Endodermal cell (in vitro differentiated cells): ENCODE measurements around the gene HEBP1. TPM values are rescaled to one million over a fixed set of nuclear protein-coding genes. Genes with fewer than 3 reads are reported as not detected.

ENCODE experiments used
- DNase-seq: peaks from one replicate; pipeline ENCODE4 v3.0.0-alpha.2; 2017
- H3K27ac ChIP-seq: 2 replicates; pipeline ENCODE4 v1.5.1; 2013; ENCODE audit warnings: mild to moderate bottlenecking, low read depth, low read length, moderate library complexity
- H3K27me3 ChIP-seq: 2 replicates; pipeline ENCODE4 v1.6.1; 2013; ENCODE audit warnings: mild to moderate bottlenecking, low read length, moderate library complexity; ENCODE audit not compliant: insufficient read depth, control insufficient read depth, poor library complexity, severe bottlenecking
- H3K36me3 ChIP-seq: 2 replicates; pipeline ENCODE4 v1.7.0; 2013; ENCODE audit warnings: mild to moderate bottlenecking, low read length, moderate library complexity; ENCODE audit not compliant: control insufficient read depth, insufficient read depth
- H3K4me1 ChIP-seq: one replicate; pipeline ENCODE4 v1.7.0; 2013; ENCODE audit warnings: low read length; ENCODE audit not compliant: control insufficient read depth, insufficient read depth
- H3K4me3 ChIP-seq: 2 replicates; pipeline ENCODE4 v1.5.1; 2013; ENCODE audit warnings: mild to moderate bottlenecking, low read length, moderate library complexity
- H3K9ac ChIP-seq: 2 replicates; pipeline ENCODE4 v1.6.1; 2013; ENCODE audit warnings: mild to moderate bottlenecking, low read length, moderate library complexity; ENCODE audit not compliant: poor library complexity, severe bottlenecking; ENCODE audit errors: extremely low read depth
- H3K9me3 ChIP-seq: 2 replicates; pipeline ENCODE4 v1.6.1; 2013; ENCODE audit warnings: mild to moderate bottlenecking, low read length, moderate library complexity; ENCODE audit not compliant: control insufficient read depth
- H3K27ac Mint-ChIP-seq: 2 replicates; pipeline ENCODE4 v1.8.0; 2020; ENCODE audit warnings: mixed read lengths
- H3K27me3 Mint-ChIP-seq: 2 replicates; pipeline ENCODE4 v1.8.0; 2021; ENCODE audit warnings: mild to moderate bottlenecking, mixed read lengths; ENCODE audit not compliant: insufficient read depth
- H3K36me3 Mint-ChIP-seq: 2 replicates; pipeline ENCODE4 v1.8.0; 2020; ENCODE audit warnings: low read depth, mixed read lengths
- H3K4me1 Mint-ChIP-seq: 2 replicates; pipeline ENCODE4 v1.8.0; 2020; ENCODE audit warnings: mixed read lengths
- H3K4me3 Mint-ChIP-seq: 2 replicates; pipeline ENCODE4 v1.8.0; 2020; ENCODE audit warnings: mild to moderate bottlenecking, moderate library complexity, mixed read lengths
- H3K9me3 Mint-ChIP-seq: 2 replicates; pipeline ENCODE4 v1.8.0; 2020; ENCODE audit warnings: mild to moderate bottlenecking, mixed read lengths
- WGBS, 2 experiments: methylation state at CpG; one replicate each; pipeline versions ENCODE4 v1.1.5 to v1.1.7; 2013; ENCODE audit warnings: missing lambda C conversion rate in 2 of 2, mixed read lengths in 1 of 2; ENCODE audit not compliant: insufficient coverage in 1 of 2, insufficient read length in 1 of 2; 5-methylcytosine and 5-hydroxymethylcytosine counted together
- total RNA-seq, 2 donors: library from RNA; stranded (reverse); fragmentation: NEBNext Ultra II Directional in 1 of 2; extraction: Animal tissue kit (Norgen Biotek cat#: 25700) in 1 of 2; gene quantifications; 2 replicates in 1 of 2; 3 replicates in 1 of 2; pipeline ENCODE4 v1.2.1, GENCODE V29; 2021
- TF ChIP-seq, protein P1 (sequence below): fragments of 200-600 bp; sonication (generic); conservative IDR thresholded peaks from 2 replicates; pipeline ENCODE4 v1.5.0; 2021; ENCODE audit warnings: antibody characterized with exemption, mild to moderate bottlenecking

Gene HEBP1
- total RNA-seq, 2 donors from 2014 or later, result 27.4 to 29.1 TPM

- no peaks in the 10 kb centered on the region for H3K4me1 ChIP-seq
- no peak overlapping the region for H3K27ac ChIP-seq
- peaks cover 39% of the 10 kb centered on the region for H3K36me3 Mint-ChIP-seq
- DNase-seq, result no peak
- H3K4me3 Mint-ChIP-seq, result no peak overlapping the region
- H3K36me3 ChIP-seq, result peaks cover 14% of the 10 kb centered on the region
- WGBS, 2 experiments, result 93 to 94% methylated on average over 3 to 4 of the region's 4 CpGs
- H3K9me3 ChIP-seq, result peaks cover 18% of the 10 kb centered on the region
- no peaks in the 10 kb centered on the region for H3K27me3 Mint-ChIP-seq
- no peaks in the 10 kb centered on the region for H3K4me1 Mint-ChIP-seq
- no peak overlapping the region for H3K27ac Mint-ChIP-seq
- no peaks in the 10 kb centered on the region for H3K27me3 ChIP-seq
- TF ChIP-seq, protein P1, sequence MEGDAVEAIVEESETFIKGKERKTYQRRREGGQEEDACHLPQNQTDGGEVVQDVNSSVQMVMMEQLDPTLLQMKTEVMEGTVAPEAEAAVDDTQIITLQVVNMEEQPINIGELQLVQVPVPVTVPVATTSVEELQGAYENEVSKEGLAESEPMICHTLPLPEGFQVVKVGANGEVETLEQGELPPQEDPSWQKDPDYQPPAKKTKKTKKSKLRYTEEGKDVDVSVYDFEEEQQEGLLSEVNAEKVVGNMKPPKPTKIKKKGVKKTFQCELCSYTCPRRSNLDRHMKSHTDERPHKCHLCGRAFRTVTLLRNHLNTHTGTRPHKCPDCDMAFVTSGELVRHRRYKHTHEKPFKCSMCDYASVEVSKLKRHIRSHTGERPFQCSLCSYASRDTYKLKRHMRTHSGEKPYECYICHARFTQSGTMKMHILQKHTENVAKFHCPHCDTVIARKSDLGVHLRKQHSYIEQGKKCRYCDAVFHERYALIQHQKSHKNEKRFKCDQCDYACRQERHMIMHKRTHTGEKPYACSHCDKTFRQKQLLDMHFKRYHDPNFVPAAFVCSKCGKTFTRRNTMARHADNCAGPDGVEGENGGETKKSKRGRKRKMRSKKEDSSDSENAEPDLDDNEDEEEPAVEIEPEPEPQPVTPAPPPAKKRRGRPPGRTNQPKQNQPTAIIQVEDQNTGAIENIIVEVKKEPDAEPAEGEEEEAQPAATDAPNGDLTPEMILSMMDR, result no peak
- H3K4me3 ChIP-seq, result no peak overlapping the region
- H3K9ac ChIP-seq, result no peak overlapping the region
- H3K9me3 Mint-ChIP-seq, result peaks cover 11% of the 10 kb centered on the region
These were observed 25.9 kb downstream of the HEBP1 start for GRCh38 chr12:12974211-12974610.

DNA sequence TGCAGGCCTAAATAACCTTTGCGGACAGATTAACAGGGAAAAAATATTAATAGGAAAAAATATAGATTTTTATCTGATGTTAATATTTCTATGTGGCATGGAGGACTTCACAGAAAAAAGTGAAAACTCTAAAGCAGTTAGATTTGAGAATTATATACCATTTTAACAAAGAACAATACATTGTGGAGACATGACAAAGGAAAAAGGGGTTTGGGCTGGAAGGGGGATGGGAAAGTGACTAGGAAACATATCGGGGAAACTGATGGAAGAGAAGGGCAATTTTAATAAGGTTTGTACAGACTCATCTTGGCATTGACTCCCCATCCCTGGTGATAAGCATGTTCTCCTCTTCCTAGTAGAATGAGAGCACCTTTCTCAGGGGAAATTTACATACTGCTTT lies 27.0 kb downstream of the HEBP1 start:
- H3K36me3 Mint-ChIP-seq, result peaks cover 42% of the 10 kb centered on the region
- TF ChIP-seq, protein P1, result no peak
- Histone ChIP-seq H3K4me3 (no peak overlapping the region), H3K27me3 (no peaks in the 10 kb centered on the region), H3K9ac (no peak overlapping the region), H3K4me1 (no peaks in the 10 kb centered on the region), H3K27ac (no peak overlapping the region), H3K36me3 (peaks cover 14% of the 10 kb centered on the region), H3K9me3 (peaks cover 18% of the 10 kb centered on the region)
- H3K4me3 Mint-ChIP-seq, result no peak overlapping the region
- DNase-seq, result no peak
- no peaks in the 10 kb centered on the region for H3K4me1 Mint-ChIP-seq
- H3K9me3 Mint-ChIP-seq, result peaks cover 11% of the 10 kb centered on the region
- H3K27ac Mint-ChIP-seq, result no peak overlapping the region
- whole genome bisulfite sequencing, 2 experiments, result 88 to 100% methylated on average over 1 to 2 of the region's 2 CpGs
- H3K27me3 Mint-ChIP-seq, result no peaks in the 10 kb centered on the region

DNA sequence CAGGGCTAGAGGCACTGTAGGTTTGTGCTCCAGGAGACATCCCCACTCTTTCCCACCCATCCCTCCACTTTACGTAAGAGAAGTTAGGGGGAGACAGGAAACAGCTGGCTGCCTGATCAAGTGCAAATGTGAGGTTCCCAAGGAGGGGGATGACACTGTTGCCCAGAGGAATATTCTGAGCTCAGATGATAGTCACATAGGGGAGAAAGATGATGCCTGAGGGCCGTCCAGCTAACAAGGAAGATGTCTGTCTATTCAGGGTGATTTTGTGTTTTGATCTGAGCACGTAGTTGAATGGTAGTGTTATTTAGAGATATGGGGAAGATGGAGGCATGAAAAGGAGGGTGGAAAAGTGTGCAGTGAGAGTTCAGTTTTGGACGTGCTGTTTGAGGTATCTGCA lies 34.2 kb downstream of the HEBP1 start:
- Histone ChIP-seq H3K36me3 (no peaks in the 10 kb centered on the region), H3K9me3 (no peaks in the 10 kb centered on the region), H3K9ac (no peak overlapping the region), H3K4me1 (no peaks in the 10 kb centered on the region), H3K27ac (no peak overlapping the region), H3K27me3 (no peaks in the 10 kb centered on the region), H3K4me3 (no peak overlapping the region)
- DNase-seq, result no peak
- Mint-ChIP-seq H3K4me1 (peaks cover 2% of the 10 kb centered on the region), H3K4me3 (no peak overlapping the region), H3K9me3 (no peaks in the 10 kb centered on the region), H3K36me3 (peaks cover 4% of the 10 kb centered on the region), H3K27ac (no peak overlapping the region), H3K27me3 (no peaks in the 10 kb centered on the region)
- TF ChIP-seq, protein P1, result no peak
- WGBS, 2 experiments, result 89 to 100% methylated on average over 4 of the region's 4 CpGs
